Measurements from ENCODE around the gene MCL1.

The MCL1 gene

DNA sequence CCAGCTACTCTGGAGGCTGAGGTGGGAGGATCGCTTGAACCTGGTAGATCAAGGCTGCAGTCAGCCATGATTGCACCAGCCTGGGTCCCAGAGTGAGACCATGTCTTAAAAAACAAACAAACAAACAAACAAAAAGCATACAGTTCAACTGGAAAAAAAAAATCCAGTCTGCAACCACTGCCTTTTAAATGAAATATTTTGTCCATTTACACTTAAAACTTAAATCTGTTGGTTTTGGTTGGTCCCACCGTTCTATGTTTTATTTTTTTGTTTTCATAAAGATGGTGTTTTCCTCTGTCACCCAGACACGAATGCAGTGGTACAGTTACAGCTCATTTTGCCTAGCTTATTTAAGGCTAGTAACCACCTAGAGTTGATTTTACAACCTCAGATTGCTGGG is 54.1 kb downstream of the MCL1 start:
- TF ChIP-seq TOX (CRISPR knock-in tag; IDR thresholded peaks at IDR 0.05; ENCODE audit: borderline replicate concordance): no peak
- TF ChIP-seq ZNF70 (CRISPR knock-in tag; IDR thresholded peaks at IDR 0.05): no peak
- TF ChIP-seq BACH2 (CRISPR knock-in tag; IDR thresholded peaks at IDR 0.05; ENCODE audit: borderline replicate concordance): no peak
- no peak for TF ChIP-seq ZFP3 (CRISPR knock-in tag; IDR thresholded peaks at IDR 0.05)
- TF ChIP-seq ISL1 (CRISPR knock-in tag; IDR thresholded peaks at IDR 0.05): no peak
- no peak for TF ChIP-seq ESRRG (CRISPR knock-in tag; IDR thresholded peaks at IDR 0.05)
- TF ChIP-seq ZFP30 (CRISPR knock-in tag; IDR thresholded peaks at IDR 0.05): no peak
- no peak for TF ChIP-seq SNAI2 (CRISPR knock-in tag; IDR thresholded peaks at IDR 0.05)
- TF ChIP-seq, protein P1, sequence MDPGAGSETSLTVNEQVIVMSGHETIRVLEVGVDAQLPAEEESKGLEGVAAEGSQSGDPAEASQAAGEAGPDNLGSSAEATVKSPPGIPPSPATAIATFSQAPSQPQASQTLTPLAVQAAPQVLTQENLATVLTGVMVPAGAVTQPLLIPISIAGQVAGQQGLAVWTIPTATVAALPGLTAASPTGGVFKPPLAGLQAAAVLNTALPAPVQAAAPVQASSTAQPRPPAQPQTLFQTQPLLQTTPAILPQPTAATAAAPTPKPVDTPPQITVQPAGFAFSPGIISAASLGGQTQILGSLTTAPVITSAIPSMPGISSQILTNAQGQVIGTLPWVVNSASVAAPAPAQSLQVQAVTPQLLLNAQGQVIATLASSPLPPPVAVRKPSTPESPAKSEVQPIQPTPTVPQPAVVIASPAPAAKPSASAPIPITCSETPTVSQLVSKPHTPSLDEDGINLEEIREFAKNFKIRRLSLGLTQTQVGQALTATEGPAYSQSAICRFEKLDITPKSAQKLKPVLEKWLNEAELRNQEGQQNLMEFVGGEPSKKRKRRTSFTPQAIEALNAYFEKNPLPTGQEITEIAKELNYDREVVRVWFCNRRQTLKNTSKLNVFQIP (CRISPR knock-in tag; IDR thresholded peaks at IDR 0.05; ENCODE audit: borderline replicate concordance, low read depth): no peak
- TF ChIP-seq ZC3H10 (CRISPR knock-in tag; IDR thresholded peaks at IDR 0.05): no peak
- TF ChIP-seq GLIS3 (CRISPR knock-in tag; IDR thresholded peaks at IDR 0.05): no peak
- TF ChIP-seq TCF4 (CRISPR knock-in tag; IDR thresholded peaks at IDR 0.05; ENCODE audit: borderline replicate concordance): no peak
- no peak for TF ChIP-seq RARB (CRISPR knock-in tag; IDR thresholded peaks at IDR 0.05)
- TF ChIP-seq ZNF565 (CRISPR knock-in tag; conservative IDR thresholded peaks at IDR 0.05; ENCODE audit: low read depth): no peak
- TF ChIP-seq, protein P2, sequence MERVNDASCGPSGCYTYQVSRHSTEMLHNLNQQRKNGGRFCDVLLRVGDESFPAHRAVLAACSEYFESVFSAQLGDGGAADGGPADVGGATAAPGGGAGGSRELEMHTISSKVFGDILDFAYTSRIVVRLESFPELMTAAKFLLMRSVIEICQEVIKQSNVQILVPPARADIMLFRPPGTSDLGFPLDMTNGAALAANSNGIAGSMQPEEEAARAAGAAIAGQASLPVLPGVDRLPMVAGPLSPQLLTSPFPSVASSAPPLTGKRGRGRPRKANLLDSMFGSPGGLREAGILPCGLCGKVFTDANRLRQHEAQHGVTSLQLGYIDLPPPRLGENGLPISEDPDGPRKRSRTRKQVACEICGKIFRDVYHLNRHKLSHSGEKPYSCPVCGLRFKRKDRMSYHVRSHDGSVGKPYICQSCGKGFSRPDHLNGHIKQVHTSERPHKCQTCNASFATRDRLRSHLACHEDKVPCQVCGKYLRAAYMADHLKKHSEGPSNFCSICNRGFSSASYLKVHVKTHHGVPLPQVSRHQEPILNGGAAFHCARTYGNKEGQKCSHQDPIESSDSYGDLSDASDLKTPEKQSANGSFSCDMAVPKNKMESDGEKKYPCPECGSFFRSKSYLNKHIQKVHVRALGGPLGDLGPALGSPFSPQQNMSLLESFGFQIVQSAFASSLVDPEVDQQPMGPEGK (CRISPR knock-in tag; IDR thresholded peaks at IDR 0.05; ENCODE audit: borderline replicate concordance): no peak
- TF ChIP-seq, protein P3, sequence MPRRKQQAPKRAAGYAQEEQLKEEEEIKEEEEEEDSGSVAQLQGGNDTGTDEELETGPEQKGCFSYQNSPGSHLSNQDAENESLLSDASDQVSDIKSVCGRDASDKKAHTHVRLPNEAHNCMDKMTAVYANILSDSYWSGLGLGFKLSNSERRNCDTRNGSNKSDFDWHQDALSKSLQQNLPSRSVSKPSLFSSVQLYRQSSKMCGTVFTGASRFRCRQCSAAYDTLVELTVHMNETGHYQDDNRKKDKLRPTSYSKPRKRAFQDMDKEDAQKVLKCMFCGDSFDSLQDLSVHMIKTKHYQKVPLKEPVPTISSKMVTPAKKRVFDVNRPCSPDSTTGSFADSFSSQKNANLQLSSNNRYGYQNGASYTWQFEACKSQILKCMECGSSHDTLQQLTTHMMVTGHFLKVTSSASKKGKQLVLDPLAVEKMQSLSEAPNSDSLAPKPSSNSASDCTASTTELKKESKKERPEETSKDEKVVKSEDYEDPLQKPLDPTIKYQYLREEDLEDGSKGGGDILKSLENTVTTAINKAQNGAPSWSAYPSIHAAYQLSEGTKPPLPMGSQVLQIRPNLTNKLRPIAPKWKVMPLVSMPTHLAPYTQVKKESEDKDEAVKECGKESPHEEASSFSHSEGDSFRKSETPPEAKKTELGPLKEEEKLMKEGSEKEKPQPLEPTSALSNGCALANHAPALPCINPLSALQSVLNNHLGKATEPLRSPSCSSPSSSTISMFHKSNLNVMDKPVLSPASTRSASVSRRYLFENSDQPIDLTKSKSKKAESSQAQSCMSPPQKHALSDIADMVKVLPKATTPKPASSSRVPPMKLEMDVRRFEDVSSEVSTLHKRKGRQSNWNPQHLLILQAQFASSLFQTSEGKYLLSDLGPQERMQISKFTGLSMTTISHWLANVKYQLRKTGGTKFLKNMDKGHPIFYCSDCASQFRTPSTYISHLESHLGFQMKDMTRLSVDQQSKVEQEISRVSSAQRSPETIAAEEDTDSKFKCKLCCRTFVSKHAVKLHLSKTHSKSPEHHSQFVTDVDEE (CRISPR knock-in tag; IDR thresholded peaks at IDR 0.05): no peak
- no peak for ATAC-seq
